Stimulated activated CD8-positive, alpha-beta memory T cell treated with anti-CD3 and anti-CD28 coated beads, Interleukin-12 subunit alpha, Interleukin-12 subunit beta, amount 100 ng/mL, for 24 hours (primary cell): Measurements from ENCODE around the gene SHROOM3.

ENCODE experiments used
- DNase-seq: peaks from one replicate; pipeline ENCODE4 v3.0.0-alpha.2; 2020; ENCODE audit errors: extremely low read depth

Gene SHROOM3

DNA sequence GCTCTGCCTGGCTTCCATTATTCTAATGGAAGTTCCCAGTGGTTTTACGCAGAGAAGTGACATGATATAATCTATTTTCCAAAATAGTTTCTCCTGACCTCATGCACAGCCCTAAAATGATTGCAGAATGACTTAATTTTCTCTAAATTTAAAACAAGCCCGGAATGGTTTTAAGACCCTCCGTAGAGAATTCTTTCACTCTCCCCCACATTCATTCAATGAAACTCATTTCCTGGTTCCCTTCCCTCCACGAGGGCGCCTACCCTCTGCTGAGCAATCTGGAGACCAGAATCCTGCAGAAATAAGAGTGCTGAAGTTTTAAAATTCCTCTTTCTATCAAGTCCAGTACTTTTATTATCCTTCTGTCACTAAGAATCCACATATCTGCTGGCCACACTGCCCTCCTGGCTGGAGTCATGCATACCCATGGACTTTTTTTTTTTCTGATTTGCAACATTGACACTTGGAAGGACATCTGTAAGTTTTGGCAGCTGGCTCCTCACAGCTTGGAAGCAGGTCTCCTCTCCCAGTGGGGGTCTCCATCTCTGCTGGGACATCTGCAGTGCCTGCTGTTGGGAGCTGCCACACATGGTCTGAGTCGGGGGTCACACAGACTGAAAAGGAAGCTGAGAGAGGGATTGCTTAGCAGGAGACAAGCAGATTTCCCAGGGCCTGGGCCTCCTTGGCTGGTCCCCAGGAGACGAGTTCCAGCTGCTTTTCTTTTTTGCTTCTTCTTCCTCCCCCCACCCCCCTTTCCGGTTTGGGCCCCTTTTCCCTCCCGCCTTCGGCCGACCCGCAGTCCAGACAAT is 376.8 kb downstream of the SHROOM3 start:
- DNase-seq = no peak

DNA sequence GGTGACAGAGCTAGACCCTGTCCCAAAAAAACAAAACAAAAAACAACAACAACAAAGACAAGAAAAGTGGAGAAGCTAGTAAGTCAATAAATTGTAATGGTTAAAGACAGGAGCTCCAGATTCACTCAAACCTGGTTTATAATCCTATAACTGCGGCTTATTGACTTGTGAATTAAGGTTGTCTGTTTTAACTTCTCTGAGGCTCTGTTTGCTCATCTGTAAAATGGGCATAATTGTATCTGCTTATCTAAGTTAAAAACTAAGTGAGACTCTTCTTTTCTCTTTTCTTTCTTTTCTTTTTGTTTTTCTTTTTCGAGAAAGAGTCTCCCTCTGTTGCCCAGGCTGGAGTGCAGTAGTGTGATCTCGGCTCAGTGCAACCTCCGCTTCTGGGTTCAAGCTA is 378.0 kb downstream of the SHROOM3 start:
- no peak for DNase-seq

DNA sequence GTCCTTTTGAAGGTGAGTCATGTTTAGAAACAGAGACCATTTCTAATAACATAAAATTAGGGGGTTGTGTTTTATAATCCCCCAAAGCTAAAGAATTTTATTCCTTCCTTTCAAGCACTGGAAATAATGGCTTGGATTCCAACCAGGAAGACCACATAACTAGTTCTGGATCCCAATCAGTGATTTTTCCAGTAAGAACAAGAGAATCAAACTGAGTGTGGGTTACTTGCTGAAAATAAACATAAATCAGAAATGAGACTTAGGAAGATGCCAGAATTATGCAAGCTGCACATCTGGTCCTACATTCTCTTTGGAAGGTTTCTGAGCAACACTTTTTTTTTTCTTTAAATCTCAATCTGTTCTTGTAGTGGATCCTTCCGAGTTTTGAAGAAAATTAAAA is 386.6 kb downstream of the SHROOM3 start:
- no peak for DNase-seq

GRCh38 chr4:76822303-76822702 is 387.3 kb downstream of the SHROOM3 start:
- DNase-seq = no peak

DNA sequence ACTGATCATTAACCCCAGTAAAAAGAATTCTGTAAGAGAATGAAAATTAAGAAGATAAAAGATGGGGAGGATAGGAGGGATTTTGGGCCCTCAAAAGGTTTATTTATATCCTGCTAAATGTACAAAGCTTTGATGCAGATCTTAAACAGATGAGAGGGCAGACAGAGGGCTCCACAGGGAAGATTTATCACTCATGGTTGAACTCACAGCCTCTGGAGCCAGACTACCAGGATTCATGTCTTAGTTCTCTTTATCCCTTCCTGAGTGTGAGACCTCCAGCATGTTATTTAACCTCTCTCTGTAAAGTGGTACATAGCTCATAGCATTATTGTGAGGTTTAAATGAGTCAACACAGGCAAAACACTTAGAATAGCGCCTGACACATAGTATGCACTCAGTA is 388.5 kb downstream of the SHROOM3 start:
- no peak for DNase-seq

DNA sequence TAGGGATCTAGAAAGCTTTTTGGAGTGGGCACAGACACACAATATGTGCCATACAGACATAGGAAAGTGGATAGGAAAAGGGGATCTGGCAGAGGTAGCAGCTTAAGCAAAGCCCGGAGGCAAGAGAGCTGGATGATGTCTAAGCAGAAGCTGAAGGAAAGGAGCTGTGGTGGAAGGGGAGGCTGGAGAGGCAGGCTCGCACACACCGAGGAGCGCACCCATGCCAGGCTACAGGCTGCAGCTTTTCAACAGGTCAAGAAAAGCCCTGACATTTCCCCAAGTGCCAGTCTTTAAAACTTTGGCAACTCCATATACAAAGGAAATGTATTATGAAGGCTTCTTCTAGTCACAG is 395.6 kb downstream of the SHROOM3 start:
- DNase-seq = no peak

DNA sequence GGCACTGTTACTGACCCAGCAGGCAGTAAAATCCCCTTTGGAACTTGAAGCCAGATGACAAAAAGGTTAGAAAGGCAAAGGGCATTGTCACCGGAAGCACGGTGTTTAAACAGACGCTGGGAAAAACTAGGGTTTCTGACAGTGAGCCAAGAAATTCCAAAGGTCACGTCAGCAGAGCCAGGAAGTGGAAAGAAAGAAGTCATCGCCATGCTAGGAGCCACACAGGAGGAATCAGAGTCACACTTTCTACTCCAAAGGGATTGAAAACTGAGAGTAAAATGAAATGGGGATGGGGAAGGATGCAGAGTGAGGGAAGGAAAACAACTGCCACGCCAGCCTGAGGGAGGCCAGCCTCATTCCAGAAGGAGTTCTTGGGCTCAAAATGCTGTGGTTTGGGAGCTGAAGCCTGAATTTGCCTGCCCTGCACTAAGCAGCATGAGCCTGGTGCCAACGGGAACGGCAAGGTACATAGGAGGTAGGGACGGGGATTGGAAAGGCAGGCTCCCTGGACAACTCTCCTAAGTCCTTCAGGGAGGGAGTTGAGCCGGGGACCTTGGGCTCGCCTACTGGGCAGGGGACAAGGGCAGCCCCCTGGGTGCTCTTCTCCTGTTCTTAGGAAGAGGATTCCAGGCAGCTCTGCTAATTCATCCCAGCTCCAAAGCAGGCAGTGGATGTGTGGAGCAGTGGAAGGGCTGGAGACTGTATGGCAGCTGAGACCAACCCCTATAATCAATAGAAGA is 396.1 kb downstream of the SHROOM3 start:
- DNase-seq = no peak

DNA sequence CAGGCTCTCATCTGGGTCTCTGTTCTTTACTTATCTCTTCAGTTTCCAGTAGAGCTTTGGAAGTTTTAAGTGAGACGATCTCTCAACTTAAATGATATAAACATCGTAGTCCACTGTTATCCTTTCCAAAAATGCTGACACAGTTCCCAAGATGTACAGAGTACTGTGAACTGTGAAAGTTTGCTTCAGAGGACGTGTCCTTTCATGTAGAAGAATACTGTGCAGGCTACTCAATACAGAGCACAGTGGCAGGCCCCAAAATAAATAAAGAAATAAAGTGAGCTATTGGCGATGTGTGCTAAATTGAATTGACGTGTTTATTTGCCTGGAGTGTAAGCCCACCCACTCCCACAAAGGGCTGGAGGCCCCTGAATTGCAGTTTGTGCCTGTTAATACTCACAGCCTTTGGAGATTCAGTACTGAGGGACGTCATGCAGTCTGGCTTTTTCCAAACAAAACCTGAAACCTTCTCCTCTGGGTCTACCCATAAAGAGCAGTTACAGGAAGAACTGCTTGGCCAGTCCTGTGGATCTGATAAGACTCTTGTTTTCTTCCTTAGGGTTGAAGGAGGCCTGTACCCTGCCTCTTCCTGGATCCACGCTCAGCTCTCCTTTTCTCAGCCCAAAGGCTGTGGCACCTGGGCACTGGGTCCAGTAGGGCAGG is 396.8 kb downstream of the SHROOM3 start:
- no peak for DNase-seq
